Peyer's patch (tissue), 4 donors: ENCODE data around the gene ZNF664.

Experiments
- POLR2A ChIP-seq, 2 donors: fragments of 450-650 bp; IDR thresholded peaks; one replicate each; pipeline ENCODE4 v1.5.1; 2017; ENCODE audit warnings: antibody characterized with exemption in 2 of 2, mild to moderate bottlenecking in 2 of 2, moderate library complexity in 2 of 2
- TF ChIP-seq, protein P1 (sequence below), 6 experiments: fragments of 450-650 bp in 4 of 6; fragments of 200-600 bp in 2 of 6; sonication (generic) in 1 of 6; IDR thresholded peaks; one replicate each; pipeline ENCODE4 v1.5.1; 2017 to 2019; ENCODE audit warnings: antibody characterized with exemption in 6 of 6, mild to moderate bottlenecking in 3 of 6, moderate library complexity in 1 of 6

DNA sequence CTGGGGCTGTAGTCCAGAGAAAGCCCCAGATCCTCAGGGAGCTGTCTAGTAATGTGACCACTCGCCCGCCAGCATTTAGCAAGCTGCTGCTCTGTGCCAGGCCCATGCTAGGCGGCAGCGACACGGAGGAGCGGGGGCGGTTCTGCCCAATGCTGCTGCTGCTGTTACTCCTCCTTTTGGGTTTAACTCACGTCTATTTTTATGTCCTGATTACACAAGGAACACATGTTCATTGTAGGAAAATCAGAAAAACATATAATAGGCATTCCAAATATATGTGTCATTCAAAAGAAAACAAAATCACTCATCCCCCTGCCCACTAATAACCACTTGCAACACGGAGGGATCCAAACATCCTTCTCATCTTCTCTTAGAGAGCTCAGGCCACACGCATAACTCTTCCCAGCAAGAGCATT, 30.8 kb upstream of the ZNF664 start:
- TF ChIP-seq, protein P1, sequence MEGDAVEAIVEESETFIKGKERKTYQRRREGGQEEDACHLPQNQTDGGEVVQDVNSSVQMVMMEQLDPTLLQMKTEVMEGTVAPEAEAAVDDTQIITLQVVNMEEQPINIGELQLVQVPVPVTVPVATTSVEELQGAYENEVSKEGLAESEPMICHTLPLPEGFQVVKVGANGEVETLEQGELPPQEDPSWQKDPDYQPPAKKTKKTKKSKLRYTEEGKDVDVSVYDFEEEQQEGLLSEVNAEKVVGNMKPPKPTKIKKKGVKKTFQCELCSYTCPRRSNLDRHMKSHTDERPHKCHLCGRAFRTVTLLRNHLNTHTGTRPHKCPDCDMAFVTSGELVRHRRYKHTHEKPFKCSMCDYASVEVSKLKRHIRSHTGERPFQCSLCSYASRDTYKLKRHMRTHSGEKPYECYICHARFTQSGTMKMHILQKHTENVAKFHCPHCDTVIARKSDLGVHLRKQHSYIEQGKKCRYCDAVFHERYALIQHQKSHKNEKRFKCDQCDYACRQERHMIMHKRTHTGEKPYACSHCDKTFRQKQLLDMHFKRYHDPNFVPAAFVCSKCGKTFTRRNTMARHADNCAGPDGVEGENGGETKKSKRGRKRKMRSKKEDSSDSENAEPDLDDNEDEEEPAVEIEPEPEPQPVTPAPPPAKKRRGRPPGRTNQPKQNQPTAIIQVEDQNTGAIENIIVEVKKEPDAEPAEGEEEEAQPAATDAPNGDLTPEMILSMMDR (IDR thresholded peaks at IDR 0.05): no peak
- TF ChIP-seq POLR2A (IDR thresholded peaks at IDR 0.05): no peak
